C1 segment of cervical spinal cord (tissue), 14 donors: ENCODE data around the gene HEPH.
"Not testable (repeated sequence)": the region's sequence is repeated elsewhere in the genome, so short reads cannot be mapped to it uniquely, and the experiment has no call there.

Experiments
- DNase-seq, 14 donors: peaks; one replicate each; lab custom pipeline; 2025; lab: John Stamatoyannopoulos, UW

The HEPH gene

DNA sequence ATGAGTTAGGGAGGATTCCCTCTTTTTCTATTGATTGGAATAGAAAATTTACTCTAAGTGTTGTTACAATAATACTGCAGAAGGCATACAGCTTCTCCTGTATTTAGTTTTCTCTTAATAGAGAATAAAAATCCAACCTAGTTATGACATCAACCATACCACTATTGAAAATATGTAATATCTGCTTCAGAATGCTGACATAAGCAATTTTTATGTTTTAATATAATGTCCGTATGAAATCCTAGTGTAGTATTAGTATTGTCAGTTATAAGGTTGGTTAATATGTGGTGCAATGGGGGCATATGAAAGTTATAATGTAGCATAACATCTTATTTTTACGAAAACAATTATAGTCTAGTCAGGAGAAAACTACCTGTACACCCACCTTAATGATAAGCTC lies 68.2 kb downstream of the HEPH start:
- no peak for DNase-seq

DNA sequence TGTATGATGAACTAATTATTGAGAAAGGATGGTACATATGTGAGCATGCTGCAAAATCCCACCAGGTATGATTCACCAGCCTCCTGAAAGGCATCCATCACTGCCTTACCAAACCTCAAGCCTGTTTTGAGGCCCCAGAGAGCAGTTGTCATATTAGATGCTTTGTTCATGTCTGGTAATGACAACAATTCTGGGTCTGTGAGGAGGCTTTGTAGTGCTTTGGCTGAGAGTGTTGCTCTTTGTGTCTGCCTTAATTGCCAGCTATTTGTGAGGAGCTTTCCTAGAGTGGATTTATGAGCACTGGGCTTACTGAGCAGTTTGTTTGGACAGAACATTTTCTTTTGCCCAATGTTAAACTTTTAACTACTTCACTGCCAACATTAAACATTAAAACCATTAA lies 69.2 kb downstream of the HEPH start:
- DNase-seq, result peak in 6 of 14 donors; percentile 0 to 18 (median 4)

DNA sequence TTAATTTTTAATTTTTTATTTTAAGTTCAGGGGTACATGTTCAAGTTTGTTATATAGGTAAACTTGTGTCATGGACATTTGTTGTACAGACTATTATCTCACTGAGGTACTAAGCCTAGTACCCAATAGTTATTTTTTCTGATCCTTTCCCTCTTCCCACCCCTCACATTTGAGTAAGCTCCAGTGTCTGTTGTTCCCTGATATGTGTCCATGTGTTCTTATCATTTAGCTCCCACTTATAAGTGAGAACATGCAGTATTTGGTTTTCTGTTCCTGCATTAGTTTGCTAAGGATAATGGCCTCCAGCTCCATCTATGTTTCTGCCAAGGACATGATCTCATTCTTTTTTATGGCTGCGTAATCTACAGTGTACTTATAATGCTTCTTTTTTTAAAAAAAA lies 69.9 kb downstream of the HEPH start:
- not testable (repeated sequence) for DNase-seq

DNA sequence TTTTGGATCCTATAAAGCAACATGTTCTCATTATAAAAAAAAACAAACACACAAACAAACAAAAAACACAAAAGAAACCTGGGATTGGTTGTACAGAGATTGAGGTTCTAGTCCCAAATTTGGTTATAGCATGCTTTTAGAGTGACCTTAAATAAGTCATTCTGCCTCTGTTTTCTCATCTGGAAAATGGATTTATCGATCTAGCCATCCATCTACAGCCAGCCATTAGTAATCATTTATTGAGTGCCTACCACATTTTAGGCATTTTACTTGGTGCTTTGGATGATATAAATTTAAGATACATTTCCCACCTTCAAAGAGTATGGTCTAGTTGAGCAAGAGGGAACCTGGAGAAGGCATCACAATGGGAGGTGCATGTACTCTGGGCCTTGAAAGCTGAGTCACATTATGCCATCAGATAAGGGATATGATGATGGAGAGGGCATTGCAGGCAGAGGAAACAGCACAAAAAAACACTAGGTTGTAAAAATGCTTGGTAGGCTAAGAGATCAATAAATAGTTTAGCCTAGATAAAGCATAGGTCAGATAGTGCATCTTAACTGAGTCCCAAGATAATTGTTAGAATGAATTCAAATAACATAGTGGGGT lies 91.4 kb downstream of the HEPH start:
- DNase-seq, result no peak

- DNase-seq, result no peak
Observed at GRCh38 chrX:66262807-66263206, 98.8 kb downstream of the HEPH start.
